PC-3 (cell line): ENCODE data around the gene BRK1. TPM values are rescaled to one million over a fixed set of nuclear protein-coding genes. Genes with fewer than 3 reads are reported as not detected.
"Not testable (repeated sequence)": the region's sequence is repeated elsewhere in the genome, so short reads cannot be mapped to it uniquely, and the experiment has no call there.

Experiments
- ATAC-seq: fragments of 200-7000 bp; cut with Tn5 transposase; 2 replicates; pipeline ENCODE4 v1.9.1; 2020; ENCODE audit warnings: mild to moderate bottlenecking, moderate library complexity
- BruUV-seq: library from RNA; stranded (reverse); fragments of 400-500 nt; replicated peaks from 2 replicates; lab custom pipeline; 2021; lab: Mats Ljungman, UMichigan
- CTCF ChIA-PET: fragments of 300-600 bp; sonication (Branson Sonifier 250); formaldehyde crosslinking; loops from one replicate; lab custom pipeline; 2022; ENCODE audit warnings: antibody characterized with exemption; lab: Charles Lee
- POLR2A ChIA-PET: fragments of 300-600 bp; sonication (Branson Sonifier 250); formaldehyde crosslinking; loops from one replicate; lab custom pipeline; 2022; ENCODE audit warnings: antibody characterized with exemption; ENCODE audit not compliant: unreplicated experiment; lab: Charles Lee
- DNase-seq: peaks from one replicate; pipeline ENCODE4 v3.0.0-alpha.2; 2015
- H2AFZ ChIP-seq: fragments of 300-600 bp; sonication (generic); 2 replicates; pipeline ENCODE4 v1.6.0; 2016; ENCODE audit warnings: antibody characterized with exemption, low read length
- H3F3A ChIP-seq: fragments of 300-600 bp; sonication (generic); one replicate; pipeline ENCODE4 v1.6.0; 2017; ENCODE audit warnings: antibody characterized with exemption, low read length, control low read depth, mild to moderate bottlenecking; ENCODE audit not compliant: unreplicated experiment
- H3K27ac ChIP-seq: fragments of 300-600 bp; sonication (generic); 2 replicates; pipeline ENCODE4 v1.5.1; 2016; ENCODE audit warnings: mild to moderate bottlenecking, low read length
- H3K27me3 ChIP-seq: fragments of 300-600 bp; sonication (generic); 2 replicates; pipeline ENCODE4 v1.6.1; 2016; ENCODE audit warnings: low read length, mixed read lengths
- H3K36me3 ChIP-seq: fragments of 300-600 bp; sonication (generic); 2 replicates; pipeline ENCODE4 v1.6.1; 2016; ENCODE audit warnings: low read depth, mixed run types, low read length, mixed read lengths
- H3K4me1 ChIP-seq: fragments of 300-600 bp; sonication (generic); 2 replicates; pipeline ENCODE4 v1.5.1; 2016; ENCODE audit warnings: low read length; ENCODE audit not compliant: insufficient read depth
- H3K4me2 ChIP-seq: fragments of 300-600 bp; sonication (generic); 2 replicates; pipeline ENCODE4 v1.6.0; 2016; ENCODE audit warnings: low read length
- H3K4me3 ChIP-seq: fragments of 300-600 bp; sonication (generic); 2 replicates; pipeline ENCODE4 v1.5.1; 2016; ENCODE audit warnings: mild to moderate bottlenecking, low read length, mixed read lengths
- H3K79me2 ChIP-seq: fragments of 300-600 bp; sonication (generic); 2 replicates; pipeline ENCODE4 v1.6.1; 2017; ENCODE audit warnings: low read length, mixed read lengths
- H3K9ac ChIP-seq: fragments of 300-600 bp; sonication (generic); 2 replicates; pipeline ENCODE4 v1.6.0; 2016; ENCODE audit warnings: mild to moderate bottlenecking, low read length
- H3K9me2 ChIP-seq: fragments of 300-600 bp; sonication (generic); replicated peaks from 2 replicates; pipeline ENCODE4 v1.6.1; 2016; ENCODE audit warnings: mixed run types, low read length, mixed read lengths
- H3K9me3 ChIP-seq: fragments of 300-600 bp; sonication (generic); 2 replicates; pipeline ENCODE4 v1.6.1; 2016; ENCODE audit warnings: low read length, mixed read lengths
- H4K20me1 ChIP-seq: fragments of 300-600 bp; sonication (generic); 2 replicates; pipeline ENCODE4 v1.6.1; 2016; ENCODE audit warnings: low read length, mixed read lengths
- EZH2 ChIP-seq: fragments of 300-600 bp; sonication (generic); IDR thresholded peaks from one replicate; pipeline ENCODE4 v1.6.1; 2017; ENCODE audit warnings: antibody characterized with exemption, mild to moderate bottlenecking, low read length; ENCODE audit not compliant: unreplicated experiment
- EZH2phosphoT487 ChIP-seq: fragments of 300-600 bp; sonication (generic); IDR thresholded peaks from 2 replicates; pipeline ENCODE4 v1.6.1; 2018; ENCODE audit warnings: mild to moderate bottlenecking, antibody characterized with exemption, low read length, borderline replicate concordance
- intact Hi-C: fragments of 100-400 bp; cut with micrococcal nuclease; formaldehyde crosslinking; loops from 2 replicates; pipeline ENCODE4 v1.9.0; 2023
- total RNA-seq: library from RNA; depleted of rRNA; stranded (reverse); fragments of >200 nt; gene quantifications from 2 replicates; pipeline ENCODE4 v1.2.3, GENCODE V29; 2014
- TF ChIP-seq, protein P1 (sequence below): fragments of 300-600 bp; sonication (generic); conservative IDR thresholded peaks from 2 replicates; pipeline ENCODE4 v1.5.1; 2017; ENCODE audit warnings: antibody characterized with exemption, low read depth, mild to moderate bottlenecking, low read length

The BRK1 gene
- total RNA-seq, 1 experiment from 2014 or later, result 140 TPM

DNA sequence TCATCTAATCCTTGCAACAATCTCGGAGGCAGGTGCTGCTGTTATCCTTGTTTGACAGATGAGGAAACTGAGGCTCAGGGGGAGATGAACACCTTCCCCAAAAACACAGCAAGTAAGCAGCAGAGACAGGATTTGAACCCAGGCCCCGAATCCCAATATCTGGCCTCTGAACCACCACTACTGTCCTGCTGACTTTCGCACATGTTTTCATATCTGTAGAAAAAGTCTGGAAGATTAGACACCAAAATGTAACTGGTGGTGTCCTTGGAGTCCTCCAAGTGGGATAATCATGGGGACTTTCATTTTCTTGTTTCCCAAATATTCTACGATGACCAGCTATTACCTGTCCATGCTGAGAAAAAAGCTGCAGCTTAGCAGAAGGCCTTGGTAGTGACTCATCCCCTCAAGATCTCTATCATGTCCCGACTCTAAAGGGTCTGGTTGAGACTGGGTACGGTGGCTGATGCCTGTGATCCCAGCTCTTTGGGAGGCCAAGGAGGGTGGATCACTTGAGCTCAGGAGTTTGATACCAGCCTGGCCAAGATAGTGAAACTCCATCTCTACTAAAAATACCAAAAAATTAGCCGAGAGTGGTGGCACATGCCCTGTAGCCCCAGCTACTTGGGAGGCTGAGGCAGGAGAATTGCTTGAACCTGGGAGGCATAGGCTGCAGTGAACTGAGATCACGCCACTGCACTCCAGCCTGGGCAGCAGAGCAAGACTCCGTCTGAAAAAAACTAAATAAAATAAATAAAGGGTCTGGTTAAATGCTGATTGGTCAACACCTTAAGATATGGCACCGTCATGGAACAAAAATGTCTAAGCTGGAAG, 57.8 kb downstream of the BRK1 start:
- H3K4me3 ChIP-seq, result no peak overlapping the region
- POLR2A ChIA-PET, result no interaction called here
- no TSS peak for BruUV-seq
- peaks cover 7% of the 10 kb centered on the region for H3K36me3 ChIP-seq
- H4K20me1 ChIP-seq, result no peaks in the 10 kb centered on the region; the same call in 1 of the 2 replicates
- no peak overlapping the region for H2AFZ ChIP-seq
- intact Hi-C loops, result no loop called here
- no peaks in the 10 kb centered on the region for H3F3A ChIP-seq
- peak overlapping the region; percentile 18 for H3K27ac ChIP-seq
- no peaks in the 10 kb centered on the region for H3K27me3 ChIP-seq
- peaks cover 5% of the 10 kb centered on the region for H3K9me3 ChIP-seq
- CTCF ChIA-PET, result interaction anchor here (0.7 kb wide), 1 partner anchor 19 kb away, joined by 4 read pairs; no protein-coding TSS in a partner anchor
- TF ChIP-seq EZH2phosphoT487 (no peak), EZH2 (no peak)
- TF ChIP-seq, protein P1, sequence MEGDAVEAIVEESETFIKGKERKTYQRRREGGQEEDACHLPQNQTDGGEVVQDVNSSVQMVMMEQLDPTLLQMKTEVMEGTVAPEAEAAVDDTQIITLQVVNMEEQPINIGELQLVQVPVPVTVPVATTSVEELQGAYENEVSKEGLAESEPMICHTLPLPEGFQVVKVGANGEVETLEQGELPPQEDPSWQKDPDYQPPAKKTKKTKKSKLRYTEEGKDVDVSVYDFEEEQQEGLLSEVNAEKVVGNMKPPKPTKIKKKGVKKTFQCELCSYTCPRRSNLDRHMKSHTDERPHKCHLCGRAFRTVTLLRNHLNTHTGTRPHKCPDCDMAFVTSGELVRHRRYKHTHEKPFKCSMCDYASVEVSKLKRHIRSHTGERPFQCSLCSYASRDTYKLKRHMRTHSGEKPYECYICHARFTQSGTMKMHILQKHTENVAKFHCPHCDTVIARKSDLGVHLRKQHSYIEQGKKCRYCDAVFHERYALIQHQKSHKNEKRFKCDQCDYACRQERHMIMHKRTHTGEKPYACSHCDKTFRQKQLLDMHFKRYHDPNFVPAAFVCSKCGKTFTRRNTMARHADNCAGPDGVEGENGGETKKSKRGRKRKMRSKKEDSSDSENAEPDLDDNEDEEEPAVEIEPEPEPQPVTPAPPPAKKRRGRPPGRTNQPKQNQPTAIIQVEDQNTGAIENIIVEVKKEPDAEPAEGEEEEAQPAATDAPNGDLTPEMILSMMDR, result no peak
- H3K79me2 ChIP-seq, result no peaks in the 10 kb centered on the region
- ATAC-seq (peak; percentile 64), DNase-seq (peak; percentile 45)
- H3K9ac ChIP-seq, result no peak overlapping the region
- no peak overlapping the region for H3K4me2 ChIP-seq
- H3K9me2 ChIP-seq, result no peaks in the 10 kb centered on the region
- peaks cover 14% of the 10 kb centered on the region for H3K4me1 ChIP-seq

DNA sequence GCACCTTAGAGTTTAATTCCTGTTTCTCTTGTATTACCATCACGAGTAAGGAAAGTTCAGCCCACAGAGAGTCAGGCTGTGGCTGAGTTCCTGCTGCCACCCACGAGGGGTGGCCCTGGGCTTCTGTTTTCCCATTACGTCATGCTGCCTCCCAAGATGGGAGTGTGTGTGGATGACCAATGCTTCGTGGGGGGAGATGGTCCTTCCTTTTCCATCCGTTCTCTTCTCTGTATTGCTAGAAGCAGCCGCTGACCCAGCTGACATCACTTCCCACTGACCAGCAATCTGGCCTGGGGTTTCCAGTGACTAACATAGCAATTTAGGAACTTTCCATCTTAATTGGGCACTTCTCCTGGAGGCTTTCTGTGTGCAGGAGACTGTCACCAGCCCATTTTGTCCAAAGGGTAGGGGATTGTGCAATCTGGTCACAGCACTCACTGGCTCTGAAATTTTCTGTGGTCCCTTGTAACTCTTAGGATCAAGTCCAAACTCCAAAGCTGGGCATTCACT, 58.5 kb downstream of the BRK1 start:
- Histone ChIP-seq H3K79me2 (no peaks in the 10 kb centered on the region), H3K9me3 (no peaks in the 10 kb centered on the region), H4K20me1 (no peaks in the 10 kb centered on the region; the same call in 1 of the 2 replicates), H3K4me1 (peaks cover 14% of the 10 kb centered on the region), H3K36me3 (peaks cover under 1% of the 10 kb centered on the region; the same call in 1 of the 2 replicates), H3K4me2 (no peak overlapping the region), H3K9me2 (no peaks in the 10 kb centered on the region), H3F3A (no peaks in the 10 kb centered on the region), H3K27ac (peak overlapping the region; percentile 18; the same call in 1 of the 2 replicates), H3K27me3 (no peaks in the 10 kb centered on the region), H2AFZ (no peak overlapping the region), H3K9ac (no peak overlapping the region), H3K4me3 (no peak overlapping the region)
- TF ChIP-seq EZH2, result no peak
- TF ChIP-seq, protein P1, result no peak
- no peak for TF ChIP-seq EZH2phosphoT487
- peak; percentile 32 for DNase-seq
- CTCF ChIA-PET, result interaction anchor here (0.7 kb wide), 1 partner anchor 18 kb away, joined by 4 read pairs; no protein-coding TSS in a partner anchor
- POLR2A ChIA-PET, result no interaction called here
- ATAC-seq, result peak; percentile 77
- BruUV-seq, result no TSS peak
- intact Hi-C loops, result no loop called here

DNA sequence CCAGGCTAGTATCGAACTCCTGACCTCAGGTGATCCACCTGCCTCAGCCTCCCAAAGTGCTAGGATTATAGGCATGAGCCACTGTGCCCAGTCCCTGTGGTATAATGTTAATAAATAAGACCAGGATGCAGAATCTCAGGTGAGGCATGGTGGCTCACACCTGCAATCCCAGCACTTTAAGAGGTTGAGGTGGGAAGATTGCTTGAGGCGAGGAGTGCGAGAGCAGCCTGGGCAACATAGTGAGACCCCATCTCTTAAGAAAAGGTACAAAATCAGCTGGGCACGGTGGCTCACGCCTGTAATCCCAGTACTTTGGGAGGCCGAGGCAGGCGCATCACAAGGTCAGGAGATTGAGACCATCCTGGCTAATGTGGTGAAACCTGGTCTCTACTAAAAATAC, 59.9 kb downstream of the BRK1 start:
- ATAC-seq, H3K9me3 ChIP-seq, H3K36me3 ChIP-seq, H4K20me1 ChIP-seq, BruUV-seq, CTCF ChIA-PET, H3K4me2 ChIP-seq, H3K27me3 ChIP-seq, H3K27ac ChIP-seq, H3F3A ChIP-seq, DNase-seq, H3K4me3 ChIP-seq, H3K9ac ChIP-seq, H3K79me2 ChIP-seq, intact Hi-C loops, H2AFZ ChIP-seq, H3K9me2 ChIP-seq: not testable (repeated sequence)
- POLR2A ChIA-PET, result interaction anchor here (0.7 kb wide), 1 partner anchor 22 kb away, joined by 7 read pairs; no protein-coding TSS in a partner anchor
- H3K4me1 ChIP-seq, result peaks cover 14% of the 10 kb centered on the region

DNA sequence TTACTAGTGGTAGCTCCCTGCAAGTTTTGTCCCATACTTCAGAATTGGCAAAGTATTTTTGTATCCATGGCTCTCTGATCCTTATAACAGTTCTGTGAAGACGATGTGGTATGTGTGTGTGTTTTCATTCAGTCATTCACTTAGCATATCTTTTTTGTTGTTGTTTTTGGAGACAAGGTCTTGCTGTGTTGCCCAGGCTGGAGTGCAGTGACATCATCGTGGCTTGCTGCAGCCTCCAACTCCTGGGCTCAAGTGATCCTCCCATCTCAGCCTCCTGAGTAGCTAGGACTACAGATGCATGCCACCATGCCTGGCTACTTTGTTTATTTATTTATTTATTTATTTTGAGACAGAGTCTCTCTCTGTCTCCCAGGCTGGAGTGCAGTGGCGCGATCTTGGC, 60.7 kb downstream of the BRK1 start:
- DNase-seq, H3F3A ChIP-seq, H2AFZ ChIP-seq, ATAC-seq, POLR2A ChIA-PET, H3K9ac ChIP-seq, intact Hi-C loops, BruUV-seq, H3K79me2 ChIP-seq, H3K36me3 ChIP-seq, H3K27ac ChIP-seq, CTCF ChIA-PET, H4K20me1 ChIP-seq, H3K9me2 ChIP-seq, H3K4me2 ChIP-seq, H3K4me3 ChIP-seq, H3K9me3 ChIP-seq, H3K27me3 ChIP-seq: not testable (repeated sequence)
- peaks cover 14% of the 10 kb centered on the region for H3K4me1 ChIP-seq
